ENCODE measurements around the gene RESP18.

Gene RESP18

GRCh38 chr2:219332542-219332941 is at the start of gene RESP18:
RESP18 (minus strand) TSS chr2:219332744.
- no peak for DNase-seq (ENCODE audit: low read depth in 4 of 4, low spot score in 1 of 4)

- DNase-seq (ENCODE audit: low read depth in 4 of 4, low spot score in 1 of 4): no peak
These were observed 48.9 kb upstream of the RESP18 start for GRCh38 chr2:219381448-219381847.

- DNase-seq (ENCODE audit: low read depth in 4 of 4, low spot score in 1 of 4): no peak
These were observed 48.4 kb upstream of the RESP18 start for GRCh38 chr2:219380926-219381325.

GRCh38 chr2:219378163-219378851 is 45.8 kb upstream of the RESP18 start:
- no peak for DNase-seq (ENCODE audit: low read depth in 4 of 4, low spot score in 1 of 4)

GRCh38 chr2:219369447-219369861 is 36.9 kb upstream of the RESP18 start:
- DNase-seq (ENCODE audit: low read depth in 4 of 4, low spot score in 1 of 4): no peak

GRCh38 chr2:219368690-219369191 is 36.2 kb upstream of the RESP18 start:
- no peak for DNase-seq (ENCODE audit: low read depth in 4 of 4, low spot score in 1 of 4)

GRCh38 chr2:219362524-219363164 is 30.1 kb upstream of the RESP18 start:
- DNase-seq (ENCODE audit: low read depth in 4 of 4, low spot score in 1 of 4): no peak

- DNase-seq (ENCODE audit: low read depth in 4 of 4, low spot score in 1 of 4): no peak
These were observed 29.5 kb upstream of the RESP18 start for GRCh38 chr2:219362072-219362471.

- DNase-seq (ENCODE audit: low read depth in 4 of 4, low spot score in 1 of 4): peak in 1 of 4 experiments; percentile 15
These were observed 25.9 kb upstream of the RESP18 start for GRCh38 chr2:219358170-219359075.

- no peak for DNase-seq (ENCODE audit: low read depth in 4 of 4, low spot score in 1 of 4)
These were observed 24.3 kb upstream of the RESP18 start for GRCh38 chr2:219356834-219357233.

GRCh38 chr2:219354582-219354981 is 22.0 kb upstream of the RESP18 start:
- DNase-seq (ENCODE audit: low read depth in 4 of 4, low spot score in 1 of 4): no peak

GRCh38 chr2:219353129-219353528 is 20.6 kb upstream of the RESP18 start:
- no peak for DNase-seq (ENCODE audit: low read depth in 4 of 4, low spot score in 1 of 4)

- DNase-seq (ENCODE audit: low read depth in 4 of 4, low spot score in 1 of 4): peak; percentile 35 to 59 (median 48)
These were observed 20.0 kb upstream of the RESP18 start for GRCh38 chr2:219352448-219353023.

- DNase-seq (ENCODE audit: low read depth in 4 of 4, low spot score in 1 of 4): no peak
These were observed 18.2 kb upstream of the RESP18 start for GRCh38 chr2:219350710-219351221.

- no peak for DNase-seq (ENCODE audit: low read depth in 4 of 4, low spot score in 1 of 4)
These were observed 17.7 kb upstream of the RESP18 start for GRCh38 chr2:219350215-219350614.

- no peak for DNase-seq (ENCODE audit: low read depth in 4 of 4, low spot score in 1 of 4)
These were observed 12.3 kb upstream of the RESP18 start for GRCh38 chr2:219344751-219345430.

GRCh38 chr2:219335373-219335786 is 2.8 kb upstream of the RESP18 start:
- no peak for DNase-seq (ENCODE audit: low read depth in 4 of 4, low spot score in 1 of 4)

GRCh38 chr2:219334076-219334475 is 1.5 kb upstream of the RESP18 start:
- DNase-seq (ENCODE audit: low read depth in 4 of 4, low spot score in 1 of 4): no peak

GRCh38 chr2:219331560-219332213 is 857 bp downstream of the RESP18 start:
- DNase-seq (ENCODE audit: low read depth in 4 of 4, low spot score in 1 of 4): peak in 1 of 4 experiments; percentile 6

GRCh38 chr2:219327719-219328118 is 4.8 kb downstream of the RESP18 start:
- no peak for DNase-seq (ENCODE audit: low read depth in 4 of 4, low spot score in 1 of 4)

Measured in stimulated activated CD4-positive, alpha-beta T cell treated with anti-CD3 and anti-CD28 coated beads, Interleukin-1b, Interleukin-23, amount 100 ng/mL, for 24 hours (primary cell).